ENCODE data around the gene LHFPL3.

LHFPL3 gene

DNA sequence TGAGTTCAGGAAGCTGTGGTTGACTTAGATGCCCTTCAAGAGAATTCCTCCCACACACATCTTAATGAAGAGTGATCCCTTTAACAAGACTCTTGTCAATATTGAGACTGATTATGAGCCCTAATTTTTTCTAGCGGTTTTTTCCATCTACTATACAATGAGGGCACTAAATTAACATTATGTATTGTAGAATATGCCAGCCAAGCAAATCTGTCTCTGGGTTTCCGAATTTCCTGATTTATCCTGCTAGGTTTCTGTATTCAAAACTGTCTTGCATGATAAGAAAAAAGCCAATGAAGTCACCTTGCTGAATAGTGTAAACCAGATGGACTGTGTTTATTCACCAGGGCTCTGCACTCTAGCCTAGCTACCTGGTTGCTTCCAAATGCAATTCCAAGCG is 461.4 kb downstream of the LHFPL3 start:
- Histone ChIP-seq H3K4me1 (ENCODE audit: control insufficient read depth in 1 of 2, insufficient read depth in 2 of 2, low read length in 2 of 2) (no peaks in the 10 kb centered on the region), H2AK5ac (ENCODE audit: low read length) (no peak overlapping the region), H3K79me1 (ENCODE audit: low read length) (no peaks in the 10 kb centered on the region), H2AFZ (ENCODE audit: insufficient read depth, low read length, poor library complexity) (no peak overlapping the region), H4K8ac (ENCODE audit: low read depth, low read length) (no peak overlapping the region), H3K4me3 (ENCODE audit: low read depth, low read length) (no peak overlapping the region), H3K4ac (ENCODE audit: low read depth, low read length) (no peak overlapping the region), H2BK12ac (ENCODE audit: low read length) (no peak overlapping the region), H3K27ac (ENCODE audit: low read depth, low read length) (no peak overlapping the region), H2BK120ac (ENCODE audit: insufficient read depth, low read length, poor library complexity) (no peak overlapping the region), H4K12ac (ENCODE audit: low read depth, low read length) (no peak overlapping the region), H3K18ac (ENCODE audit: low read length) (no peak overlapping the region), H3K14ac (ENCODE audit: low read length) (no peak overlapping the region), H3K4me2 (ENCODE audit: low read length) (no peak overlapping the region), H4K91ac (ENCODE audit: low read depth, low read length) (no peak overlapping the region), H3K79me2 (ENCODE audit: control insufficient read depth, insufficient read depth, low read length, poor library complexity) (no peaks in the 10 kb centered on the region), H3K9ac (ENCODE audit: low read length) (no peak overlapping the region), H2BK5ac (ENCODE audit: low read depth, low read length, poor library complexity) (no peak overlapping the region), H3K36me3 (ENCODE audit: control insufficient read depth in 1 of 2, insufficient read depth in 2 of 2, low read length in 2 of 2) (no peaks in the 10 kb centered on the region), H3K9me3 (ENCODE audit: insufficient read depth, low read depth, low read length) (no peaks in the 10 kb centered on the region), H3K23ac (ENCODE audit: low read length) (no peak overlapping the region), H3K27me3 (ENCODE audit: insufficient read depth, low read length) (no peaks in the 10 kb centered on the region)
- no CpG with 5 or more reads among the region's 3 CpGs for WGBS (ENCODE audit: extremely low coverage, insufficient coverage, insufficient read length)
- no peak for DNase-seq

DNA sequence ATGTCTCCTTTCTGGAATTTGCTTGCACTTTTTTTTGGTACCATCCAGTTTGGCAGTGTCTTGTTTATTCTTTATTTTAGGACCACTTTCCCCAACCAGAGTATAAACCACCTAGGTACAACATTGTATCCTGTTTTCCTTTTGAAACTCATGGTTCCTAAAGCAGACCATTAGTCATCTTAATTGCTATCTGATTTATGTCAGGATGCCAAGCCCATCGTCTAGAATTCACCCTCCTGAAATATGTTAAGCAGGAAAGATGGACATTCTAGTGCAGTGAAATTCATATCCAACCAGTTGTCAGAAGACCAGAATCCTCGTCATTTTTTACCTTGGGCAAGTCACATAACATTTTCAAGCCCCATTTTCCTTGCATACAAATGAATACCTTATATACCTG is 462.0 kb downstream of the LHFPL3 start:
- no peak overlapping the region for H3K9ac ChIP-seq (ENCODE audit: low read length)
- no peaks in the 10 kb centered on the region for H3K36me3 ChIP-seq (ENCODE audit: control insufficient read depth in 1 of 2, insufficient read depth in 2 of 2, low read length in 2 of 2)
- no peak overlapping the region for H2BK12ac ChIP-seq (ENCODE audit: low read length)
- no peak overlapping the region for H2AK5ac ChIP-seq (ENCODE audit: low read length)
- H3K14ac ChIP-seq (ENCODE audit: low read length), result no peak overlapping the region
- no peak overlapping the region for H4K8ac ChIP-seq (ENCODE audit: low read depth, low read length)
- H2AFZ ChIP-seq (ENCODE audit: insufficient read depth, low read length, poor library complexity), result no peak overlapping the region
- H3K23ac ChIP-seq (ENCODE audit: low read length), result no peak overlapping the region
- no peak overlapping the region for H3K27ac ChIP-seq (ENCODE audit: low read depth, low read length)
- no peak overlapping the region for H3K4me3 ChIP-seq (ENCODE audit: low read depth, low read length)
- H4K12ac ChIP-seq (ENCODE audit: low read depth, low read length), result no peak overlapping the region
- H3K4me1 ChIP-seq (ENCODE audit: control insufficient read depth in 1 of 2, insufficient read depth in 2 of 2, low read length in 2 of 2), result no peaks in the 10 kb centered on the region
- no peaks in the 10 kb centered on the region for H3K9me3 ChIP-seq (ENCODE audit: insufficient read depth, low read depth, low read length)
- no peak overlapping the region for H3K4ac ChIP-seq (ENCODE audit: low read depth, low read length)
- H3K79me1 ChIP-seq (ENCODE audit: low read length), result no peaks in the 10 kb centered on the region
- no peaks in the 10 kb centered on the region for H3K79me2 ChIP-seq (ENCODE audit: control insufficient read depth, insufficient read depth, low read length, poor library complexity)
- no peak overlapping the region for H3K18ac ChIP-seq (ENCODE audit: low read length)
- H3K4me2 ChIP-seq (ENCODE audit: low read length), result no peak overlapping the region
- no peak for DNase-seq
- no peak overlapping the region for H2BK5ac ChIP-seq (ENCODE audit: low read depth, low read length, poor library complexity)
- H2BK120ac ChIP-seq (ENCODE audit: insufficient read depth, low read length, poor library complexity), result no peak overlapping the region
- WGBS (ENCODE audit: extremely low coverage, insufficient coverage, insufficient read length), result no CpG with 5 or more reads among the region's 2 CpGs
- H4K91ac ChIP-seq (ENCODE audit: low read depth, low read length), result no peak overlapping the region
- H3K27me3 ChIP-seq (ENCODE audit: insufficient read depth, low read length), result no peaks in the 10 kb centered on the region

DNA sequence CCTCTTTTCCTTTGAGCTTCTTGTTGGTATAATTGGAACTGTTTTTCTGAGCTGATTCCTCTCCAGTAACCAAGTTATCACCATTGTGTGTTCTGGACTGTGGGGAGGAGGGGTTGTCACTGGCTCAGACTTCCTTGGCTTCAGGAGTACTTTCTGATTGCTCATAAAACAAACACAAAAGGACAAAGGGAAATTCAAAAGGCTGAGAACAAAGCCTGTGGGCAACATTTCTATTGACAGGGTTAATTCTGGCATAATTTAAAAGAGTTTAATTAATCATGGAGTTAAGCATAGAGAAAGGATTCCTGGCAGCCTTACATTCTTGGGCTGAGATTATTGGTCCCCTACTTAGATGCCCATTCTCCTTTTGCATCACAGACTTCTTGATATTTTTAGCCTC is 462.7 kb downstream of the LHFPL3 start:
- H4K91ac ChIP-seq (ENCODE audit: low read depth, low read length), result no peak overlapping the region
- H4K8ac ChIP-seq (ENCODE audit: low read depth, low read length), result no peak overlapping the region
- H4K12ac ChIP-seq (ENCODE audit: low read depth, low read length), result no peak overlapping the region
- no peak overlapping the region for H2BK12ac ChIP-seq (ENCODE audit: low read length)
- H3K18ac ChIP-seq (ENCODE audit: low read length), result no peak overlapping the region
- H3K14ac ChIP-seq (ENCODE audit: low read length), result no peak overlapping the region
- no peak overlapping the region for H3K4ac ChIP-seq (ENCODE audit: low read depth, low read length)
- H3K27me3 ChIP-seq (ENCODE audit: insufficient read depth, low read length), result no peaks in the 10 kb centered on the region
- no peak overlapping the region for H3K27ac ChIP-seq (ENCODE audit: low read depth, low read length)
- H3K9me3 ChIP-seq (ENCODE audit: insufficient read depth, low read depth, low read length), result no peaks in the 10 kb centered on the region
- no peak overlapping the region for H2AK5ac ChIP-seq (ENCODE audit: low read length)
- no peaks in the 10 kb centered on the region for H3K4me1 ChIP-seq (ENCODE audit: control insufficient read depth in 1 of 2, insufficient read depth in 2 of 2, low read length in 2 of 2)
- H3K4me3 ChIP-seq (ENCODE audit: low read depth, low read length), result no peak overlapping the region
- H2AFZ ChIP-seq (ENCODE audit: insufficient read depth, low read length, poor library complexity), result no peak overlapping the region
- H3K4me2 ChIP-seq (ENCODE audit: low read length), result no peak overlapping the region
- H3K79me1 ChIP-seq (ENCODE audit: low read length), result no peaks in the 10 kb centered on the region
- no peaks in the 10 kb centered on the region for H3K79me2 ChIP-seq (ENCODE audit: control insufficient read depth, insufficient read depth, low read length, poor library complexity)
- DNase-seq, result no peak
- no peak overlapping the region for H3K9ac ChIP-seq (ENCODE audit: low read length)
- no peak overlapping the region for H2BK5ac ChIP-seq (ENCODE audit: low read depth, low read length, poor library complexity)
- no peak overlapping the region for H2BK120ac ChIP-seq (ENCODE audit: insufficient read depth, low read length, poor library complexity)
- no peak overlapping the region for H3K23ac ChIP-seq (ENCODE audit: low read length)
- no peaks in the 10 kb centered on the region for H3K36me3 ChIP-seq (ENCODE audit: control insufficient read depth in 1 of 2, insufficient read depth in 2 of 2, low read length in 2 of 2)

DNA sequence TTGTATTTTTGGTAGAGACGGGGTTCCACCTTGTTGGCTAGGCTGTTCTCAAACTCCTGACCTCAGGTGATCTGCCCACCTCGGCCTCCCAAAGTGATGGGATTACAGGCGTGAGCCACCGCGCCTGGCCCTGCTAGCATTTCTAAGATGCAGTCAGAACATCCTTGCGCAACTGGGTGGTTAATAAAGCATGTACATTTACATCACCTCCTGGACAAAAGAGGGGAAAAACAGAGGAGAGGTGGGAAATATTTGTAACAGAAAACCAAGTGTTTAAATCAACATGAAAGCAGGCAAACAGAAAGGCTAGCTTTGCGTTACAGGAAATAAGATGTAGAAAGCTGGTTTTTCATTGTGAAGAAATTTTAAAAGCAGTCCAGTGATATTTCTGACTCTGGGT is 464.7 kb downstream of the LHFPL3 start:
- H3K4ac ChIP-seq (ENCODE audit: low read depth, low read length), result no peak overlapping the region

More for the DNA sequence above, 464.7 kb downstream of the LHFPL3 start:
- no peak overlapping the region for H2BK5ac ChIP-seq (ENCODE audit: low read depth, low read length, poor library complexity)
- H3K4me3 ChIP-seq (ENCODE audit: low read depth, low read length), result no peak overlapping the region
- no peak overlapping the region for H4K91ac ChIP-seq (ENCODE audit: low read depth, low read length)
- H2BK120ac ChIP-seq (ENCODE audit: insufficient read depth, low read length, poor library complexity), result no peak overlapping the region
- H3K9ac ChIP-seq (ENCODE audit: low read length), result no peak overlapping the region
- H3K18ac ChIP-seq (ENCODE audit: low read length), result no peak overlapping the region
- H4K8ac ChIP-seq (ENCODE audit: low read depth, low read length), result no peak overlapping the region
- no peaks in the 10 kb centered on the region for H3K9me3 ChIP-seq (ENCODE audit: insufficient read depth, low read depth, low read length)
- H3K36me3 ChIP-seq (ENCODE audit: control insufficient read depth in 1 of 2, insufficient read depth in 2 of 2, low read length in 2 of 2), result no peaks in the 10 kb centered on the region
- H3K27me3 ChIP-seq (ENCODE audit: insufficient read depth, low read length), result no peaks in the 10 kb centered on the region
- no peaks in the 10 kb centered on the region for H3K4me1 ChIP-seq (ENCODE audit: control insufficient read depth in 1 of 2, insufficient read depth in 2 of 2, low read length in 2 of 2)
- no peak overlapping the region for H3K4me2 ChIP-seq (ENCODE audit: low read length)
- no CpG with 5 or more reads among the region's 7 CpGs for WGBS (ENCODE audit: extremely low coverage, insufficient coverage, insufficient read length)
- no peak overlapping the region for H2AFZ ChIP-seq (ENCODE audit: insufficient read depth, low read length, poor library complexity)
- no peak for DNase-seq
- no peak overlapping the region for H3K14ac ChIP-seq (ENCODE audit: low read length)
- no peak overlapping the region for H3K27ac ChIP-seq (ENCODE audit: low read depth, low read length)
- no peak overlapping the region for H3K23ac ChIP-seq (ENCODE audit: low read length)
- H2AK5ac ChIP-seq (ENCODE audit: low read length), result no peak overlapping the region
- no peaks in the 10 kb centered on the region for H3K79me2 ChIP-seq (ENCODE audit: control insufficient read depth, insufficient read depth, low read length, poor library complexity)
- H2BK12ac ChIP-seq (ENCODE audit: low read length), result no peak overlapping the region
- no peak overlapping the region for H4K12ac ChIP-seq (ENCODE audit: low read depth, low read length)
- no peaks in the 10 kb centered on the region for H3K79me1 ChIP-seq (ENCODE audit: low read length)

Data from trophoblast cell (in vitro differentiated cells and primary cell).